Right renal cortex interstitium (tissue), 3 donors: ENCODE data around the gene STOML2. TPM values are rescaled to one million over a fixed set of nuclear protein-coding genes. Genes with fewer than 3 reads are reported as not detected.

Source experiments
- DNase-seq, 3 donors: peaks; one replicate each; pipeline ENCODE4 v3.0.0-alpha.2; 2013; ENCODE audit warnings: low read depth in 3 of 3, low spot score in 2 of 3
- polyA plus RNA-seq, 3 donors: library from polyadenylated mRNA; unstranded; fragments of 120-200 nt; gene quantifications; one replicate each; pipeline ENCODE4 v1.2.1, GENCODE V29; 2013; ENCODE audit not compliant: insufficient read length in 3 of 3

The STOML2 gene
- polyA plus RNA-seq, 3 donors: 131 to 138 (median 136) TPM

DNA sequence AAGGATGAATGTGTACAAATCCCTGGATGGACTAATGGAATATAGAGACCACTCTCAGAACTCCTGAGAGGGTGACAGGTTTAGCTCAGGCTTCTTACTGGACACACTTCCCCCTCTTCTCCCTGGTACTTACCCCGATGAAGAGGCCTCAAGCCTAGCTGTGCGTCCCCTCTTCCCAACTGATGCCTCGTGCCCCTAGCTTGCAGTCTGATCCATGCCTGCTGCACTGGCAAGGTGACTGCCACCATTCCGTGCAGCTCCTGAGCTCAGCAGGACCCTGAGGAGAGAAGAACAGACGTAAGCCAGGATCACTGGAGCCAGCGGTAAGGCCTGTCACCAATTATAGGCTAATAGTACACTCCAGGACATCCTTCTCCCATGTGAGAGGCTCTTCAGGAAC lies 5.5 kb upstream of the STOML2 start:
- no peak for DNase-seq

DNA sequence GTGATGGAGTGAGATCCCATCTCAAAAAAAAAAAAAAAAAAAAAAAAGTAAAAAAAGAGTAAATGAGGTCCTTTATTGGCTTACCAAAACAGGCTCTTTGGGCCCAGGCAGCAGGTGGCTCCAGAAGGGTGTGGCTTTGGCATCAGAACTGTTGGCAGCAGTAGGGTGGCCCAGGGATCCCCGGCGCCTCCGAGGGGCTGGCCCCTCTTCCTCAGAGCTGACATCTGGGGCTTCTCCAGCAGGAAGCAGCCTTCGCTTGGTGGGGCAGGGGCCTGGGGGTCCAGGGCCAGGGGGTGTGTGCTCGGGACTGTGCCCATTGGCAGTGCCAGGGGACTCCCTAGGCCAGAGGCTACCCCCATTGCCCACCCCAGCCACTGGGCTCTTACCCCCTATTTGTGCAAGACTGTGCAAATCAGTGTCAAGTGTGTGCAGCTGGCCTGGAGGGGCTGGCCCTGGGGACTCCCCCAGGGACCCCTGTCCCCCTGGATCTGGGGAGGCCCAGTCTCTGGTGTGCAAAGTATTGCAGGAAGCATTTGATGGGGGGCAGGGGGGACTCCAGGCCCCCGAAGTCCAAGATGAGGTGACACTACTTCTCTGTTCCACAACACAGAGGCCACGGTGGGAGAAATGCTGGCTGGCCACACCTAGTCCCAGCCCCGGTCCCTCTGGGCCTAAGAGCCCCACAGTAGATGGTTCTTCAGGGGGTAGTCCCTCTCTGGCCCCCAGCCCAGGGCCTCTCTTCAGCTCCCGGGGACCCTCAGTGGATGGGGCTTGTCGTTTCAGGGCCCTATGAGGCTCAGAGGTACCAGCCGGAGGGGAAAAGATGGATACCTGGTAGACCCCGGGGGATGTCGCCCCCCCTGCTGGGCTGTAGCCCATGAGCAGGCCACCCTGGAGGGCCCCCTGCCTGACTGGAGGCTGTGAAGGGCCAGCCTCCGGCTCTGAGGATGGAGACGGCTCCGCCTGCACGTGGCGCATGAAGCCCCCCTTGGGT lies 4.7 kb upstream of the STOML2 start:
- no peak for DNase-seq

DNA sequence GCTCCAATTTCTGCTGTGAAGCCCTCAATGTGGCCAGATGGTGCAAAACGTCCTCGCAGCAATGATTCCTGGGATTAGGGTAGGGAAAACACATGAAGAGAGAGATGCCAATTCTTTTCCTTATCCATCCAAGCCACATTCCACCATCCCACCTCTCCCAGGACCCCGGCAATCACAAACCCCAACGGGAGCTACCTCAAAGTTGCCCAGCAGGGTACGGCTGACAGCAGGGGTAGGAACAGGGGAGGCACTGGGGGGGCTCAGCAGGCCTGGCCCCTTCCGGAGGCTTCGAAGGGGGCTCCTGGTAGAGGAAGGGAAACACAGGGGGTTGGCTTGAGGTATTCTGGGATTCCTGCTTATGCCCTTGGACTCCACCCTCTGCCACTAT lies 3.4 kb upstream of the STOML2 start:
- no peak for DNase-seq

- no peak for DNase-seq
These were observed 2.8 kb upstream of the STOML2 start for GRCh38 chr9:35105571-35106342.

- DNase-seq: no peak
These were observed 2.2 kb upstream of the STOML2 start for GRCh38 chr9:35105126-35105525.

DNA sequence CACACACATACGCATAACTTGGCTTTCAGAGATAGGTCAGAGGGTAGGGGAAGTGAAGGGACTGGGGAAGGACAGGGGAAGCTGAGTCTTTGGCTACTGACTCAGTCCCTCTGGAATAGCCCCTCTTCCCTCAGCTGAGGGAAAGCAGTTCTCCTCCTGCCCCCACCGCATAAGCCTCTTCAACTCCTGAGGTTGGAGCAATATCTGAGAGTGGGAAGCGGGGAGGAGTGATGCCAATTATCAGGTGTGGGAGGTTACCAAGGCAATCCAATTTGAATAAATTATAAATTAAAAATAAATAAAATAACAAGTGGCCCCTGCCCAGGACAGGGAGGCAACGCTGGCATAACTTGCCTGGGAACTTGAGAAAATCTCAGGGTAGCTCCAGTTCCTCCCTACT lies 1.7 kb upstream of the STOML2 start:
- no peak for DNase-seq

GRCh38 chr9:35103660-35104191 lies 795 bp upstream of the STOML2 start:
- no peak for DNase-seq

DNA sequence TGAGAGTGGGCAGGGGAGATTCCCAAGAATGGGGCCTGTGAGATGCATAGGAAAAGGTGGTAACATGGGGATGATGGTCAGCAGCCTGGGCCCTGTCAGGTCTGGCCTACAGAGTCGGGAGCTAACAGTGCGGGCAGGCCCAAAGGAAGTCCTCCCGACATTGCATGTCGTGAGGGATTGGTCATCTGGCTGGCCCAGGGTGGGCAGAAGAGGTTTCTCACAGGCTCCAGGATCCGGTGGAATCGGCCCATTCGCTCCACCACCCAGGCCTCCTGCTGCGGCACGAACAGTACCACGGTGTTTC lies 514 bp downstream of the STOML2 start:
- DNase-seq: no peak

DNA sequence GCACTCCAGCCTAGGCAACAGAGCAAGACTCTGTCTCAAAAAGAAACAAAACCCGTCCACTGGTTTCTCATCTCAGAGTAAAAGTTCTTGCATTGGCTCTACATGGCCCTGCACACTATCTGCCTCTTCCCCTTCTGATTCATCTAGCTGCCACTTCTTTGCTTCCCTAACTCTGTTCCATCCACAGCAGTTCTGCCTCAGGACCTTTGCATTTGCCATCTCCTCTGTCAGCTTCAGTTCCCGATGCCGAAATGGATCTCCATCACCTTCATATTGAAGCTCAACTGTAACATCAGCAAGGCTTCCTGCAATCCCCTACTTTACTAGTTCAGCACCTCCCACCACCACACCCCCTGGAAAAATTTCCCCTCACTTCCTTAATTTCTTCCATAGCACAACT lies 5.4 kb downstream of the STOML2 start:
- no peak for DNase-seq

DNA sequence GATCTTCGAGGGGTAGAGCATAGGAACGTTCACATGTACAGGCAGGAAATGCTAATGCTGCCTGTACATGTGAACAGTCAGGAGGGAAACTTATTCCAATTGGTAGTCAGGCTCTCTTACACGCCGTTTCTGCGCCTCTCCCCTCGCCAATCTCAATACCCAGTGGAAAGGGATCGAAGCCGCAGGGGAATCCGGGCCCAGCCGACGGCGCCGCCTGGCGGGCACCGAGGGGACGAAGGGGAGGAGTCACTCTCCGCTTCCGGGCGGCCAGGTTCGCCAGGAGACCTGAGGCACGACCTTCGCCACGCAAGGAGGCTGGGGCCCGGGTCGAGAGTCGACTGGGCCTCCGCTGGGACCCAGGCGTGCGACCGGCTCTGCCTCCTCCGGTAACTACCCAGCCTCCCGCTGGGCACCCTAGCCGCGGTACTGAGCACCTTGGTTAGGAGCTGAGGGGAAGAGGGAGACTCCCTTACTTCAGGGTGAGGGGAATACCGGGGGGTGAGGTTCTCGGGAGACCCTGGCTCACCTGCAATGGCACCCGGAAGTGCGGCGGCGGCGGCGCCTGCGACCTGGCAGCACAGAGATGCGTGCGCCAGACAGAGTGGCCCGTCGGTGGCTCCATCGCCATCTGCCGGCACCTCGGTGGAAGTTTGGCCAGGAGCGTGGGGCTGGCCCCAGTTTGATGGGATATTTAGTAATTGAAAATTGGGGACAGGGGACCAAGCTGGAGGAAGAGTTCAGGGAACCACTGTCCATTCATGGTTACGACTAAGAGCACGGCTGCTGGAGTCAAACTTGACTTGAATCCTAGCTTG lies 6.7 kb downstream of the STOML2 start, which contains the start of gene PIGO:
Gene PIGO, minus strand, starts transcription at position 557 of the 815 bp plus-strand sequence. CDS start 1,026 bp downstream, outside the sequence.
- peak in 1 of 3 donors; percentile 76 for DNase-seq

GRCh38 chr9:35091536-35091935 lies 11.4 kb downstream of the STOML2 start:
- DNase-seq: no peak

DNA sequence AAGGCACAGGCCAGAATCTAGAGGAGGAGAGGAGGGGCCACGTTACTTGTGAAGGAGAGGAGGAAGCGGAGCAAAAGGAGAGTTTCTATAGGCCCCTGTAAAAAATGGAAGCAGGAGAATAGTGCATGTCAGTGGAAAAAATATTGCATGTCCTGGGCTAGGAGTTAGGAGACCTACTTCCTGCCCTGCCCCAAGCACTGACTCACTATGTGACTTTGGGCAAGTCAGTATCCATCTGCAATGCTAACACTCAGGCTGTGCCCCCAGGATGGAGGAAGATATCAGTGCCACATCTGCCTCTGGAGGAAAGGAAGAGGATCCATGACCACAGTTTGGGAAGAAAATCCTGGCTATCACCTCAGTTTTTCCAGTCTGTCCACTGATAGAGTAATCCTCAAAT lies 13.5 kb downstream of the STOML2 start:
- no peak for DNase-seq

GRCh38 chr9:35085078-35085477 lies 17.9 kb downstream of the STOML2 start:
- DNase-seq: no peak

DNA sequence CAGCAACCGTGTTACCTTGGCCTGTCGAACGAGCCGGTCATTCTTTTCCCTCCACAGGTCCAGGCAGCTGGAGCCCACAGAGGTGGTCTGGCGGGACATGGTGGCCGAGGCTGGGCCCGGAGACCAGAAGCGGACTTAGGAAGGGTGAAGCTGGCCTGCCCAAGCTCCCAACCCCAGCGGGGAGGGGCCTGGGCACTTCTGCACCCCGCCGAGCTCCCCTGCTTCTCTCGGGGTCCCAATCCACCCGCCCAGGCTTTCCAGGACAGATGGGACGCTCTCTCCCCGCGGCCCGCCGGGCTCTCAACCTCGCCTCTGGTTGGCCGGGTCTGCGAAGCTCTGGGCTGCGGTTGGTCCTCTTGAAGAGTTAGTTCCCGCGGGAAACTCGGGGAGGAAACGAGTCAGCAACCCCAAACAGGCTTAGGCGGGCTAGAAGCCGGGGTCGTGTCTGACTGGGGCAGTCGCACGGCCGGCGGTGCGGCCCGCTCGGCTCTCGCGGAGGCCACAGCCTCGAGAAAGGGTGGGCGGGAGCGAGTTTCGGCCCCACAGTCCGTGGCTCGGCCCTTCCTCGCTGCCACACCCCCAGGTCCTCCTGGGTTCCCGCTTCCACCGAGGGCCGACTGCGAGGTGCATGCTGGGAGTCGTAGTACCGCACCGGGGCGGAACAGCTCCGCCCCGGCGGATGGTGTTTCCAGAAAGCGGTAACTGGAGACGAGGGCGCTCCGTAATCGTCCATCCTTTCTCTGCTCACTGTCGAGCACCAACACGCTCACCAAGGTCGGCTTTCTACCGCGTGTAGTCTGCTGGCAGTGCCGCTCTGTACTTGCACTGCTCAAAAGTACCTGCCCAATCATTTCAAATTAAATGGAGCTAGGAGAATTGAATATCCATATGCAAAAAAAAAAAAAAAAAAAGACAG lies 23.2 kb downstream of the STOML2 start, which contains the start of gene FANCG:
Gene FANCG, minus strand, starts transcription at position 517 of the 916 bp plus-strand sequence. Its CDS starts 418 bp downstream, at position 99.
- DNase-seq: peak; percentile 77 to 88 (median 84)

- no peak for DNase-seq
These were observed 23.9 kb downstream of the STOML2 start for GRCh38 chr9:35079041-35079425.

DNA sequence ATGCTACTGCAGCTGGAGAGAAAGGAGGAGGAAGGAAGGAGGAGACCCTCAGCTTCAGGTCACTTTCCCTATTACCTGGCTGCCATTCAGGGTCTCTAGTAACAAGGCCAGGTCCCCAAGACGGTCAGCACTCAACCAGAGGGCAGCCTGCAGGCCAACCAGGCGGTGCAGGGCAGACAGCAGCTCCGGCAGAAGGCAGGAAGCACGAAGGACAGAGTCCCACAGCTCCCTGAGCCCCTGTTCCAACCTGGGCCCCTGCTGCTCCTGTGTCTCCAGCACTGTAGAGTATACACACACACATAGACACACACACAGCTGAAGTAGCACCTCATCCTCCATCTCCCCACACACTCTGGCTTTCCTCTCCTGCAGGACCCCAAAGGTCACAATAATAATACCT lies 24.9 kb downstream of the STOML2 start:
- DNase-seq: no peak

DNA sequence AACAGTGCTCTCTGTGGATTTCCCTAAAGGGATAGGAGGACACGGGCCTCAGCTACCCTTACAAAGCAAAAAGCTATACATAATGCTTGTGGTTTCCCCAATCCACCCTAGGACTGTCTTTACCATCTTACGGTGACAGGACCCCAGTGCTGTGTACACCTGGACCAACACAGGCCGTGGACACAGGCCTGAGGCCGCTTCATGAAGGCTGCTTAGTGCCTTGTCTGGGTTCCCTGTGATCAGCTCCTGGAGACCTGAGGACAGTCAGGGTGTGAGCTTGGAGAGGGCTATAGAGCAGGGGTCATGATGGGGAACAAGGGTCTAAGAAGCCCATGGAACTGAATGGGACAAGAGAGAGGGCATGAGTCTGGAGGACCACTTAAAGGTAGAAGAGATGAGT lies 26.1 kb downstream of the STOML2 start:
- no peak for DNase-seq

- no peak for DNase-seq
These were observed 27.6 kb downstream of the STOML2 start for GRCh38 chr9:35075358-35075757.

DNA sequence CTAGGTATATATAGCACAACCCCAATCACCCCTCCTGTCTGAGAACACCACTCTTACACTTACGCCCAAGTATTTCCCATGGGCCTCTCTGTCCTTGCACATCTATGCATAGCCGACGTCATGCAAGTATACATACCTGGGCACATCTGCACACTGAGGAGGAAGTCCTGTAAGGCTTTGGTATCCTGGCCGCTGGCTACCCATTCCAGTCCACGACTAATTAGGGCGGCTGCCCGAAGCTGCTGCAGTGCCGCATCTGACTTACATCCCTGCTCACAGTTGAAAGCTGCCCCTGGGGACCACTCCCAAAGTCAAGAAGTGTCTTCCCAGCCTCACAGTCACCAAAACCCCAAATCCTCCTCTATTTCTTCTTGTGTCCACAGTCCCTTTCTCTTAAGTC lies 28.1 kb downstream of the STOML2 start:
- no peak for DNase-seq
